ENCODE data around the gene MOGAT1. TPM values are rescaled to one million over a fixed set of nuclear protein-coding genes. Genes with fewer than 3 reads are reported as not detected.
A peak's percentile ranks its signal among the peaks of the same experiment; 100 is the strongest.

The MOGAT1 gene
- total RNA-seq, 1 experiment from 2014 or later: 51.2 TPM

DNA sequence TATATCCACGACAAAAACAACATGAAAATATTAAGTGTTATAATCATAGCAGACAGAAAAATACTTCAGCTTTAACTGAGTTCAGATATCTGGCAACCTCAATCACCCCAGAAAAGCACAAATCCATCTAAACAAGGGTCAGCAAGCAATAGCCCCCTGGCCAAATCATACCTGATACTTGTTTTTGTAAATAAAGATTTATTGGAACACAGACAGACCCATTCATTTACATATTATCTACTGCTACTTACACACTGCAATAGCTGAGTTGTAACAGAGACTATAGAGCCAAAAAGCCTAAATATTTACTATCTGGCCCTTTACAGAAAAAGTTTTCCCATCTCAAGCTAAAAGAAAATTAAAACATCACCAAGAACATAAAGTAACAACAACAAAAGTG is 28.3 kb upstream of the MOGAT1 start:
- DNase-seq: no peak
- peak overlapping the region; percentile 30 for H3K27ac Mint-ChIP-seq (ENCODE audit: unreplicated experiment)
- intact Hi-C loops (cut with micrococcal nuclease; ENCODE audit: unreplicated experiment): no loop called here
- CTCF ChIA-PET: no interaction called here
- no peaks in the 10 kb centered on the region for H3K27me3 Mint-ChIP-seq (ENCODE audit: unreplicated experiment)
- TF ChIP-seq, protein P1, sequence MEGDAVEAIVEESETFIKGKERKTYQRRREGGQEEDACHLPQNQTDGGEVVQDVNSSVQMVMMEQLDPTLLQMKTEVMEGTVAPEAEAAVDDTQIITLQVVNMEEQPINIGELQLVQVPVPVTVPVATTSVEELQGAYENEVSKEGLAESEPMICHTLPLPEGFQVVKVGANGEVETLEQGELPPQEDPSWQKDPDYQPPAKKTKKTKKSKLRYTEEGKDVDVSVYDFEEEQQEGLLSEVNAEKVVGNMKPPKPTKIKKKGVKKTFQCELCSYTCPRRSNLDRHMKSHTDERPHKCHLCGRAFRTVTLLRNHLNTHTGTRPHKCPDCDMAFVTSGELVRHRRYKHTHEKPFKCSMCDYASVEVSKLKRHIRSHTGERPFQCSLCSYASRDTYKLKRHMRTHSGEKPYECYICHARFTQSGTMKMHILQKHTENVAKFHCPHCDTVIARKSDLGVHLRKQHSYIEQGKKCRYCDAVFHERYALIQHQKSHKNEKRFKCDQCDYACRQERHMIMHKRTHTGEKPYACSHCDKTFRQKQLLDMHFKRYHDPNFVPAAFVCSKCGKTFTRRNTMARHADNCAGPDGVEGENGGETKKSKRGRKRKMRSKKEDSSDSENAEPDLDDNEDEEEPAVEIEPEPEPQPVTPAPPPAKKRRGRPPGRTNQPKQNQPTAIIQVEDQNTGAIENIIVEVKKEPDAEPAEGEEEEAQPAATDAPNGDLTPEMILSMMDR (IDR thresholded peaks at IDR 0.05; ENCODE audit: unreplicated experiment): no peak
- H3K4me1 Mint-ChIP-seq (ENCODE audit: low read depth, unreplicated experiment): peaks cover 18% of the 10 kb centered on the region
- no peak overlapping the region for H3K4me3 Mint-ChIP-seq (ENCODE audit: low read depth, unreplicated experiment)
- no peaks in the 10 kb centered on the region for H3K9me3 Mint-ChIP-seq (ENCODE audit: low read depth, unreplicated experiment)
- BruUV-seq (replicated peaks): no TSS peak
- peaks cover 60% of the 10 kb centered on the region for H3K36me3 Mint-ChIP-seq (ENCODE audit: insufficient read depth, unreplicated experiment)

DNA sequence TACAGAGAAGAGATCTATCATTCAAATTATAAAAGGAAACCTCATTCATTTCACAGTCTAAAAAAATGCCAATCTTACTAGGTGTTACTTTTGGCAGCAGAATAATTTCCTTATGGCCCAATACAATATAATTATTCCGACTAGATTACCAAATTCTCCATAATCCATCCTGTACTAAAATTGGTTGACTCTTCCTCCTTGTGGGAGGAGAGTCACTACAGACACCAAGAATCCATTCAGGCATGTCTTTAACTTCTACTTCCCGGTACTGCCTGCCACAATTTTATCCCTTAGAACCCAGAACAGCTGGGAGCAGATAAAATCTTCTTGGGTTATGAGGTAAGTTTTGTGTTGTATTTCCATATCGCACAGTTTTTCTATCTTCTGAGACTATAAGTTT is 25.4 kb upstream of the MOGAT1 start:
- no peaks in the 10 kb centered on the region for H3K9me3 Mint-ChIP-seq (ENCODE audit: low read depth, unreplicated experiment)
- peaks cover 71% of the 10 kb centered on the region for H3K36me3 Mint-ChIP-seq (ENCODE audit: insufficient read depth, unreplicated experiment)
- DNase-seq: no peak
- BruUV-seq (replicated peaks): no TSS peak
- no peak overlapping the region for H3K4me3 Mint-ChIP-seq (ENCODE audit: low read depth, unreplicated experiment)
- intact Hi-C loops (cut with micrococcal nuclease; ENCODE audit: unreplicated experiment): no loop called here
- peaks cover 33% of the 10 kb centered on the region for H3K4me1 Mint-ChIP-seq (ENCODE audit: low read depth, unreplicated experiment)
- no peaks in the 10 kb centered on the region for H3K27me3 Mint-ChIP-seq (ENCODE audit: unreplicated experiment)
- H3K27ac Mint-ChIP-seq (ENCODE audit: unreplicated experiment): no peak overlapping the region
- CTCF ChIA-PET: no interaction called here
- TF ChIP-seq, protein P1 (IDR thresholded peaks at IDR 0.05; ENCODE audit: unreplicated experiment): no peak

DNA sequence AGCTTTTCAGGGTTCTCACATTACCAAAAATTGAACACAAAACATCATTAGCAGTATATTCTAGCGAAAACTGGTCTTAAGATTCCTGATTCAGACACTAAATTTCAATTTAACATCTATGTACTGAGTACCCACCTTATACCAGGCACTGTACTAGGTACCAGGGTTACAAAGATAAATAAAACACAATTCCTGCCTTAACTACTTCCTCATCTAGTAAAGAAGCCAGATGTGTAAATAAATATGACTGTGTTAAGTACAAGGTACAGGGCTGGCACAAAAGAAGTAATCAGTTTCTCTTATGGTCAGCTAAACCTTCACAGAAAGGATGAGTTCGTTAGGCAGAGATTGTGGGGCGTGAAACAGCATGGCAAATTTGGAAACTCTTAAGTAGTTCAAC is 21.7 kb upstream of the MOGAT1 start:
- no peak for DNase-seq
- H3K4me1 Mint-ChIP-seq (ENCODE audit: low read depth, unreplicated experiment): peaks cover 51% of the 10 kb centered on the region
- CTCF ChIA-PET: no interaction called here
- TF ChIP-seq, protein P1 (IDR thresholded peaks at IDR 0.05; ENCODE audit: unreplicated experiment): no peak
- no peak overlapping the region for H3K27ac Mint-ChIP-seq (ENCODE audit: unreplicated experiment)
- BruUV-seq (replicated peaks): no TSS peak
- H3K4me3 Mint-ChIP-seq (ENCODE audit: low read depth, unreplicated experiment): no peak overlapping the region
- H3K27me3 Mint-ChIP-seq (ENCODE audit: unreplicated experiment): no peaks in the 10 kb centered on the region
- H3K36me3 Mint-ChIP-seq (ENCODE audit: insufficient read depth, unreplicated experiment): peaks cover 58% of the 10 kb centered on the region
- intact Hi-C loops (cut with micrococcal nuclease; ENCODE audit: unreplicated experiment): no loop called here
- no peaks in the 10 kb centered on the region for H3K9me3 Mint-ChIP-seq (ENCODE audit: low read depth, unreplicated experiment)

DNA sequence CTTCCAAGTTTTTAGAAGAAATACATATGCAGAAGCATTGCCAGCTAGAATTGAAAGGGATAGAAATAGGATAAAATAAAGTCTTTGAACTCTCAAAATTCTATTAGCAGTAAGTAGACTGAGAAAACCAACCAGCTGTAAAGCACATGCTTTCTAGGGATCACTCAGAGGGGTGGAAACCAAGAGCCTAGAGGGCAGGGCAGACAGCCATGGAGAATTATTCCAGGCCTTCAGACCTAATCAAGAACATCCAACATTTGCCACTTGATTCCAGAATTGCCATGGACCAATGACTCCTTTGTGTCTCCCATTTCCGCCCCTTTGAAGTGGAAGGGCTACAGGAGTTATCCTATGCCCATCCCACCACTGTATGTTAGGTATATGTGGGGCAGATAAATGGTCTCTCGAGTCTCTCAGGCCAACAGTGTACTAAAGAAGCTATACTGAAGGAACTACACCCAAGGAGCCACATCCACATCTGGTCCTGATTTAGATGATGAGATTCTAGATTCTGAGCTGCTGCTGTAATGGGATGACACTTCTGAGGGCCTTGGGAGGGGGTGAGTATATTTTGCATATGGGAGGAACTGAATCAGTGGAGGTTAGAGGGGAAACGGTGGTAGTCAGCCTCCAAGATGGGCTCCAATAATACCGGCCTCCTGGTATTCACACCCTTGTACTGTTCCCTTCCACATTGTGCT is 19.6 kb upstream of the MOGAT1 start:
- H3K27ac Mint-ChIP-seq (ENCODE audit: unreplicated experiment): peak overlapping the region; percentile 90
- peaks cover 58% of the 10 kb centered on the region for H3K36me3 Mint-ChIP-seq (ENCODE audit: insufficient read depth, unreplicated experiment)
- no peak for DNase-seq
- no peaks in the 10 kb centered on the region for H3K9me3 Mint-ChIP-seq (ENCODE audit: low read depth, unreplicated experiment)
- CTCF ChIA-PET: interaction anchor here (0.5 kb wide), 1 partner anchor 163 kb away, joined by 3 read pairs; no protein-coding TSS in a partner anchor
- no TSS peak for BruUV-seq (replicated peaks)
- no peak overlapping the region for H3K4me3 Mint-ChIP-seq (ENCODE audit: low read depth, unreplicated experiment)
- TF ChIP-seq, protein P1 (IDR thresholded peaks at IDR 0.05; ENCODE audit: unreplicated experiment): no peak
- peaks cover 48% of the 10 kb centered on the region for H3K4me1 Mint-ChIP-seq (ENCODE audit: low read depth, unreplicated experiment)
- intact Hi-C loops (cut with micrococcal nuclease; ENCODE audit: unreplicated experiment): no loop called here
- H3K27me3 Mint-ChIP-seq (ENCODE audit: unreplicated experiment): no peaks in the 10 kb centered on the region
